Lower lobe of right lung (tissue), 2 donors: ENCODE results near the gene PDZD2. TPM values are rescaled to one million over a fixed set of nuclear protein-coding genes. Genes with fewer than 3 reads are reported as not detected.
"Not testable (repeated sequence)": the region's sequence is repeated elsewhere in the genome, so short reads cannot be mapped to it uniquely, and the experiment has no call there.

Experiments used
- ATAC-seq, 2 donors: fragments of 200-7000 bp; cut with Tn5 transposase; one replicate each; pipeline ENCODE4 v1.9.1; 2020 to 2022; ENCODE audit warnings: mild to moderate bottlenecking in 2 of 2, moderate library complexity in 2 of 2
- DNase-seq: peaks from one replicate; pipeline ENCODE4 v3.0.0-alpha.2; 2020
- H3K27ac ChIP-seq: fragments of 200-600 bp; one replicate; pipeline ENCODE4 v1.8.0; 2022
- H3K27me3 ChIP-seq: fragments of 200-600 bp; one replicate; pipeline ENCODE4 v1.8.0; 2022; ENCODE audit warnings: low read depth
- H3K36me3 ChIP-seq: fragments of 200-600 bp; one replicate; pipeline ENCODE4 v1.8.0; 2022; ENCODE audit warnings: mild to moderate bottlenecking
- H3K4me1 ChIP-seq: fragments of 200-600 bp; one replicate; pipeline ENCODE4 v1.8.0; 2022
- H3K4me3 ChIP-seq: fragments of 200-600 bp; one replicate; pipeline ENCODE4 v1.8.0; 2022; ENCODE audit warnings: mild to moderate bottlenecking
- H3K9me3 ChIP-seq: fragments of 200-600 bp; one replicate; pipeline ENCODE4 v1.8.0; 2022
- CTCF ChIP-seq: fragments of 200-600 bp; IDR thresholded peaks from one replicate; pipeline ENCODE4 v1.8.0; 2022; ENCODE audit warnings: antibody characterized with exemption, mild to moderate bottlenecking
- intact Hi-C: fragments of 100-400 bp; cut with DNase I; formaldehyde crosslinking; loops from one replicate; pipeline ENCODE4 v1.11.0; 2022
- total RNA-seq: library from RNA; stranded (reverse); fragmentation: NEBNext Ultra II Directional; extraction: Animal tissue kit (Norgen Biotek cat#: 25700); gene quantifications from one replicate; pipeline ENCODE4 v1.2.1, GENCODE V29; 2021
- donor health status: DM: no; HTN: yes; CAD: no; lungs with severe emphysema.

Gene PDZD2
- total RNA-seq, 1 donor from 2014 or later = 67.8 TPM

- intact Hi-C loops = no loop called here
- Histone ChIP-seq H3K27me3 (no peaks in the 10 kb centered on the region), H3K27ac (no peak overlapping the region), H3K9me3 (no peaks in the 10 kb centered on the region), H3K4me3 (no peak overlapping the region), H3K36me3 (no peaks in the 10 kb centered on the region), H3K4me1 (peaks cover 40% of the 10 kb centered on the region)
- no peak for DNase-seq
- no peak for TF ChIP-seq CTCF
- ATAC-seq = no peak
Measured at GRCh38 chr5:32031089-32031488, 392.2 kb downstream of the PDZD2 start.

DNA sequence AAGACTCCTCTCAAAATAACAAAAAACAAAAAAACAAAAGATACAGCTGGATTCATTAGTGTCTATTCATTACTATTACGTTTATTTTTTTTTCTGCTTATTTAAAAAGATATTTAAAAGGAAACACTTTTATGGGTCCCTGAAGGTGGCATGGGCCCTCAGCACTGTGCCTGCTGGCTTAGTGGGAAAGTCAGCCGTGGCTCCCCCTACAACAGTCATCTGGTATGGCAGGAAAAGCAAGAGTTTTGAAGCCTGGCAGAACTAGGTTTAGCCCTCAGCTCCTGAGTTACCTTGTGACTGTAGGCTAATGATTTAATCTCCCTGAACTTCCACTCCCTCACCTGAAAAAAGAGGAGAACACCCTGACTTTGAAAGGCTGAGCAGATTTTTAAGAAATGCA is 399.6 kb downstream of the PDZD2 start:
- DNase-seq (no peak), ATAC-seq (no peak)
- TF ChIP-seq CTCF = no peak
- Histone ChIP-seq H3K9me3 (no peaks in the 10 kb centered on the region), H3K27ac (no peak overlapping the region), H3K4me3 (no peak overlapping the region), H3K27me3 (no peaks in the 10 kb centered on the region), H3K4me1 (peaks cover 11% of the 10 kb centered on the region), H3K36me3 (peaks cover 3% of the 10 kb centered on the region)
- intact Hi-C loops = no loop called here

- DNase-seq, H3K27me3 ChIP-seq, H3K4me3 ChIP-seq, H3K27ac ChIP-seq, H3K9me3 ChIP-seq, H3K36me3 ChIP-seq, ATAC-seq, intact Hi-C loops: not testable (repeated sequence)
- peaks cover 11% of the 10 kb centered on the region for H3K4me1 ChIP-seq
Measured at GRCh38 chr5:32039133-32039532, 400.2 kb downstream of the PDZD2 start.

- H3K36me3 ChIP-seq, H3K27ac ChIP-seq, H3K27me3 ChIP-seq, intact Hi-C loops, ATAC-seq, H3K9me3 ChIP-seq, DNase-seq, H3K4me3 ChIP-seq: not testable (repeated sequence)
- peaks cover 11% of the 10 kb centered on the region for H3K4me1 ChIP-seq
Measured at GRCh38 chr5:32039601-32040000, 400.7 kb downstream of the PDZD2 start.

- H3K27me3 ChIP-seq, ATAC-seq, H3K9me3 ChIP-seq, H3K27ac ChIP-seq, H3K4me3 ChIP-seq, DNase-seq, intact Hi-C loops, H3K36me3 ChIP-seq: not testable (repeated sequence)
- H3K4me1 ChIP-seq = peaks cover 11% of the 10 kb centered on the region
Measured at GRCh38 chr5:32040181-32040695, 401.3 kb downstream of the PDZD2 start.

GRCh38 chr5:32042551-32042961 is 403.6 kb downstream of the PDZD2 start:
- Histone ChIP-seq H3K27ac (no peak overlapping the region), H3K36me3 (peaks cover 3% of the 10 kb centered on the region), H3K9me3 (no peaks in the 10 kb centered on the region), H3K4me3 (no peak overlapping the region), H3K27me3 (no peaks in the 10 kb centered on the region), H3K4me1 (peaks cover 11% of the 10 kb centered on the region)
- DNase-seq = no peak
- TF ChIP-seq CTCF = no peak
- intact Hi-C loops = no loop called here
- peak; percentile 28 to 37 for ATAC-seq

DNA sequence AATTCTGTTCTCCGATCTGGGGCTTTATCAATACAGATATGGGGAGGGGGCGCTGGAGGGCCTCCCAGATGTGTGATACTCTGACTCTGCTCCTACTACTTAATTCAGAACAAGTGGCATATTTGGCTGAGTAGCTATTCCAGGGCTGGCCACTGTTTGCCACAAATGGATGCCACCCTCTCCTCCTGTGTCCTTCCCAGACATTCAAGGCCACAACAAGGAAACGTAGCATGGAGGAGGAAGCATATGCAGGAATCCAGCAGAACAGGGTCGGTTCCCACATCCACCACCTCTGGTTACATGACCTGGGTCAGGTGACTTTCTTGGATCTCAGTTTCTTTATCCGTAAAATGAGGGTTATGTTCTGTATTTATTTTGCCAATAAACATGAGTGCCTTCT is 404.2 kb downstream of the PDZD2 start:
- DNase-seq (no peak), ATAC-seq (no peak)
- Histone ChIP-seq H3K27me3 (no peaks in the 10 kb centered on the region), H3K9me3 (no peaks in the 10 kb centered on the region), H3K36me3 (peaks cover 3% of the 10 kb centered on the region), H3K27ac (no peak overlapping the region), H3K4me3 (no peak overlapping the region), H3K4me1 (peaks cover 11% of the 10 kb centered on the region)
- TF ChIP-seq CTCF = no peak
- intact Hi-C loops = no loop called here
